ENCODE results near the gene DLL4.
"Not testable (repeated sequence)": the region's sequence is repeated elsewhere in the genome, so short reads cannot be mapped to it uniquely, and the experiment has no call there.

The DLL4 gene

DNA sequence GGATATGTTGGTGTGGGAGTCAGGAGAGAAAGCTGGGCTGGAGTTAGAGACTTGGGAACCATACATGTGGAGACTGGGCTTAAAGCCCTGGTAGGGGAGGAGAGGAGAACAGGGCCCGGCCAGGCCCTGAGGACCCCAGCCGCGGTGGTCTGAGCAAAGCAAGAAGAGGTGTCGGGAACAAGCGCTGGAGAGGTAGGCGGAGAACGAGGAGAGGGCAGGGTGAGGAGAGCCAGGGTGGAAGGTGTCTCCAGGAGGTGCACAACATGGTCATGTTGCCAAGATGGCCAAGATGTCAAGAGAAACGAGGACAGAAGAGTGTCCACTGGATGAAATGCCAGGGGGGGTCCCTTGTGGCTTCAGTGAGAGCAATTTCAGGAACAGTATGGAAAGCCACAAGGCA, 29.6 kb downstream of the DLL4 start:
- no peak for DNase-seq (ENCODE audit: low read depth, low spot score)

DNA sequence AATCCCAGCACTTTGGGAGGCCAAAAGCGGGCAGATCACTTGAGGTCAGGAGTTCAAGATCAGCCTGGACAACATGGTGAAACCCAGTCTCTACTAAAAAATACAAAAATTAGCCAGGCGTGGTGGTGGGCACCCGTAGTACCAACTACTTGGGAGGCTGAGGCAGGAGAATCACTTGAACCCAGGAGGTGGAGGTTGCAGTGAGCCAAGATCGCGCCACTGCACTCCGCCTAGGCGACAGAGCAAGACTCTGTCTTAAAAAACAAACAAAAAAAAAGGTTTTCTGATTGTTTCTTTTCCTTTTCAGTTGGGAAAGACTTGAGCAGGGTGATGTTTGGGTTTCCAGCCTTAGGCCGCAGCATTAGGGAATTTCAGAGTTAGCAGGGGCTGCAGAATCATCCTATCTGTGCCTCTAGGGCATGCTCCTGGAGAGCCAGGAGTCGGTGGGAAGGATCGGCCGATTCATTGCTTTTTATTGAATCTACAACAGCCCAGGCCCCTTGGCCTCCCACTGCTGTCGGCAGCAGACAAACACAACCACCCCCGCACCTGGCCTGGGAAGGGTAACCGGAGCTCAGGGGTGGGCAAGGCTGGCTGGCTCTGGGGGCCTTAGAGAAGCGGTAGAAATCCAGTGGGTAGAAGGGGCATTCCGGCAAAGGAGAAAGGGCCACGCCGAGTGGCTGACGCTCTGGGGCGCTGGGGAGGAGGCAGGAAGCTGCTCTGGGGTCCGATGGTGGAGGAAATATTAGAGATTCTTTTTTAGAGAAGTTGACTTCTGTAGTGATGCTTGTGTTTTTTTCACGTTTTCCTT, 30.4 kb downstream of the DLL4 start:
- DNase-seq (ENCODE audit: low read depth, low spot score) = no peak

DNA sequence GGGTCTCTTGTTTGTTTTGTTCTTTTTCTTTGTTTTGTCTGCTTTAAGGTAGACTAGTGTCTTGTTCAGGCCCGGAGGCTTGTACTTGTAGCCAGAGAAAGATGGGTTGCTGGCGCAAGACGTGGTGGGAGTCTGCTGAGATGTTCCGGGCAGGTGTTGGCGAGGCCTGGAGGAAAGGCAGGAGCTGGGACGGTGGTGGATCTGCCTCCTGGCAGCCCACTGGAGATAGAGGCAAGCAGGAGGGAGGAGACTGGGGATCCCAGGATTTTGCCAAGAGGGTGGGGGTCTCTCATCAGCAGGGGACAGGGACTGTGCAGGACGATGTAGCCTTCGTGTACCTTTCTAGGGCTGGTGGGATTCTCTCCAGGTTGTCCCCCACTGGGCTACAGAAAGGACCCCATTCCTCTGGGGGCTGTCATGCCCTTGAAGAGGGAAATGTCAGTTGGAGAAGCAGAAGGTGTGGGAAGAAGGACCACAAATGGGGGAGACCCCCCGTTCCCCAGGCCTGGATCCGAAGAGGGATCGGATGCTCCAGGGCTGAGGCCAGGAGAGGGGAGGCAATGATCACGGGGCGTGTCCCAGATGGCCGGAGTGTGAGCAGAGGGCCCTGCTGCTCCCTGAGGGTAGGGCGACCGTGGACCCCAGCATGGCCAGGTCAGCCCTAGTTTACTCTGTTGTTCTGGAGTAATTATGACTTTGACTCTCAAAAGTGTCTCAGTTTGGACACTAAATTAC, 31.2 kb downstream of the DLL4 start:
- no peak for DNase-seq (ENCODE audit: low read depth, low spot score)

DNA sequence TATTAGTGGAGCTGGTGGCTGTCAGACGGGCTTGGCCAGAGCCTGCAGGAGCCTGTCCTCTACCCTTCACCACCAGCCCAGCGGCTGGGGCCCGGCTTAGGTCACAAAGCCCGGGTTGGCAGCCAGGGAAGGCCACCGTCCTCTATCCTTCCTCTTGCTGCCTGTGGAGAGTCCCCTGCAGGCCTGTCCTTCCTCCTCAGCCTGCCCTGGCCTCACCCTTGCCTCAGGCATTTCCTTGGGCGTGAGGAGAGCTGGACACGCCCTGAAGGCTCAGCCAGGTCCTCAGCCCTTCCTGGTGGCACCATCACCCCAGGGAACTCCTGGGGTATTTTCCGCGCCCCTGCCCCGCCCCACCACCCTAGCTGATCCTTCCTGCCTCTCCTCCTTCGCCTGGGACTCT, 31.8 kb downstream of the DLL4 start:
- DNase-seq (ENCODE audit: low read depth, low spot score) = no peak

DNA sequence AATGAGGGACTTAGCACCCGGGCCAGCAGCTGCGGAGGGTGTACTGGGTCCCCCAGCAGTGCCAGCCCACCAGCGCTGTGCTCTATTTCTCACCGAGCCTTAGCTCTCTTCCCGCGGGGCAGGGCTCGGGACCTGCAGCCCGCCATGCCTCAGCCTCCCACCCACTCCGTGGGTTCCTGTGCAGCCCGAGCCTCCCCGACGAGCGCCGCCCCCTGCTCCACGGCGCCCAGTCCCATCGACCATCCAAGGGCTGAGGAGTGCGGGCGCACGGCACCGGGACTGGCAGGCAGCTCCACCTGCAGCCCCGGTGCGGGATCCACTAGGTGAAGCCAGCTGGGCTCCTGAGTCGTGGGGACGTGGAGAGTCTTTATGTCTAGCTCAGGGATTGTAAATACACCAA, 32.6 kb downstream of the DLL4 start:
- DNase-seq (ENCODE audit: low read depth, low spot score) = not testable (repeated sequence)

DNA sequence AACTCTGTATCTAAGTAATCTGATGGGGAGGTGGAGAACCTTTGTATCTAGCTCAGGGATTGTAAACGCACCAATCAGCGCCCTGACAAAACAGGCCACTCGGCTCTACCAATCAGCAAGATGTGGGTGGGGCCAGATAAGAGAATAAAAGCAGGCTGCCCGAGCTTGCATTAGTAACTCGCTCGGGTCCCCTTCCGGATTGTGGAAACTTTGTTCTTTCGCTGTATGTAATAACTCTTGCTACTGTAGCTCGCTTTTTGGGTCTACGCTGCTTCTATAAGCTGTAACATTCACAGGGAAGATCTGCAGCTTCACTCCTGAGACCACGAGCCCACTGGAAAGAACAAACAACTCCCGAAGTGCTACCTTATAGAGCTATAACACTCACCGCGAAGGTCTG, 33.2 kb downstream of the DLL4 start:
- not testable (repeated sequence) for DNase-seq (ENCODE audit: low read depth, low spot score)

DNA sequence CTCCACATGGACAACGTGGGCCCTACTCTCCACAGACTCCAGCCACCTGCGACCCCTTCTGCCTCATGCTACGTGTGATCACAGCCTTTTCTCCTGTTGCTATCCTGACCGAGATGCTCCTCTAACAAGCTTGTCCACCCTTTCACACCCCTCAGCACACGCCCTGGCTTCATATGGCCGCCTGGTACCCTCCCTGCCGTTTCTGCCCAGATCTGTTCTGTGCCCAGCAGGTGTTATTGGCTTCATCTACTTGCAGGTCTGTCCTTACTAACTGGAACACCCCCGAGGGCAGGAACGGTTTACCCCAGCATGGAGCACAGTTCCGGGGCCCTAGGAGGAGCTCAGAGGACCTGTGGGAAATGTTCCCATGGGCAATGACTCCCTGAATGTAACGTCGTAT, 34.1 kb downstream of the DLL4 start:
- no peak for DNase-seq (ENCODE audit: low read depth, low spot score)

DNA sequence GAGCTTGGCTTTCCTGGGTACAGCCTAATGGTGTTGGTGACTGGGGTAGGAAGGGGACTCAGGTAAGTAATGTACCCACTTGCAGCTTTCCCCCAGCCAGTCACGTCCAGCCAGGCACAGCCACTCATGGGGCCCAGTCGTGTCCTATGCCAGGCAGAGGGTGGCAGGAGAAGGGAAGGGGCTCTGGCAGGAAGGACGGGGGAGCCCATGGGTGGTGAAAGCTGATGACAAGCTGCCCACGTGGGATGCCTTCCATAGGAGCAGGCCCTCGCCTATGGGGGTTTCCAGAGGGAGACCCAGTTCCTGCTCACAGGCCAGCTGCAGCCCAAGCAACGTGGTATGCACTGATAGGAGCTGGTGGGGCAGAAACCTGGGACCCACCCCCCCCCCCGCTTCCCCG, 34.9 kb downstream of the DLL4 start:
- DNase-seq (ENCODE audit: low read depth, low spot score) = no peak

DNA sequence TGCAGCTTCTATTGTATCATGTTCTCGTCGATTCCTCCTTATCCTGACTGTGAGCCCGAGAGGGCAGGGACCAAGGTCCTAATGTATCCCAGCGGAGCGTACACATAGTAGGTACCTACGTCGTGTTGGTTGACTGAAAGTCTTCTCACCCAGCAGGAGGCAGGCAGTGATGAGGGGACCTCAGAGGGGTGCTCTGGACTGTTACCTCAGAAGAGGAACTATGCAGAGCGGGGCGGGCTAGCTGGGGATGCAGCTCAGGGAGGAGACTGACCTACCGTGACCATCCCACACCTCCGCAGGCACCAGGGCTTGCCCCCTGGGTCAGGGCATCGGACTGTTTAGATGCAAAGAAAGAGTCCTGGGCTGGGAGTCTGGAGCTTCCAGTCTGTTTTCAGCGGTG, 35.5 kb downstream of the DLL4 start:
- DNase-seq (ENCODE audit: low read depth, low spot score) = no peak

DNA sequence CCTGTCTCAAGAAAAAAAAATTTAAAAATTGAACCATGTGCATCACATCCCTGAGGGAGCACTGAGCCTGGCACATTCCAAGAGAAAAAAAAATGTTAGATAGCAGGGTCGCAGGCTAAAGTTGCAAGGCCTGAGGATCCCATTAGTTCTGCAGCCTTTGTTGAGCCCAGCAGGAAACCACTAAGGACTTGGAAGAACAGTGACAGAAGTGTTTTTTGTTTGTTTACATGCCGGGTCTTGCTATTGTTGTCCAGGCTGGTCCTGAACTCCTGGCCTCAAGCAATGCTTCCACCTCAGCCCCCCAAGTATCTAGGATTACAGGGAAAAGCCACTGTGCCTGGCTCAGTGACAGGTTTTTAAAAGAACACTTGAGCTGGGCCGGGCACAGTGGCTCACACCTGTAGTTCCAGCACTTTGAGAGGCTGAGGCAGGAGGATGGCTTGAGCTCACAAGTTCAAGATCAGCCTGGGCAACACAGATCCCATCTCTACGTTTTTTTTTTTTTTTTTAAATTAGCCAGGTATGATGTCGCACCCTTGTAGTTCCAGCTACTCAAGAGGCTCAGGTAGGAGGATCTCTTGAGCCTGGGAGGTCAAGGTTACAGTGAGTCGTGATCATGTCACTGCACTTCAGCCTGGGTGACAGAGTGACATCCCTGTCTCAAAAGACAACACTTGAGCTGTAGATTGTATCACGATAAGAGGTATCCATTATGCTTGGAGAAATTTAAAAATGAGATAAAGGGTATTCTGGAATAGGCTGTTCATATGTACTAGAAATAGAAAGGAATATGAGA, 39.3 kb downstream of the DLL4 start:
- no peak for DNase-seq (ENCODE audit: low read depth, low spot score)

DNA sequence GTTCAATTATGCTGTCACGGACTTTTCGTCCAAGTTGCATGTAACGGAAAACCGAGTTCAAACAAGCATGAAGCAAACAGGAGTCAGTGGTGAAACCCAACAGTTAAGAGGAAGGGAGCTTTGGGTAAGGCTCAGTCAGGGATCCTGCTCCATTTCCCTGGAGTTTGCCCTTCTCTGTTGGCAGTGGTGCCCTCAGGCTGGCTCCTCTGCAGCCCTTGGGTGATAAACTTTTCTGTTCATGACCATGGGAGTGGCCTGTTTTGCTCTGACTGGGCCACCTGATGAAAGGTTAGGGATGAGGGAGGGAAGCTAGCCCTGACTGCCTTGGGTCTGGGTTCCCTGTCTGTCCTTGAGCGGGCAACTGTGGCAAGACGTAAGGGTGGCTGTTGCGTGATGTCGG, 40.2 kb downstream of the DLL4 start:
- no peak for DNase-seq (ENCODE audit: low read depth, low spot score)

DNA sequence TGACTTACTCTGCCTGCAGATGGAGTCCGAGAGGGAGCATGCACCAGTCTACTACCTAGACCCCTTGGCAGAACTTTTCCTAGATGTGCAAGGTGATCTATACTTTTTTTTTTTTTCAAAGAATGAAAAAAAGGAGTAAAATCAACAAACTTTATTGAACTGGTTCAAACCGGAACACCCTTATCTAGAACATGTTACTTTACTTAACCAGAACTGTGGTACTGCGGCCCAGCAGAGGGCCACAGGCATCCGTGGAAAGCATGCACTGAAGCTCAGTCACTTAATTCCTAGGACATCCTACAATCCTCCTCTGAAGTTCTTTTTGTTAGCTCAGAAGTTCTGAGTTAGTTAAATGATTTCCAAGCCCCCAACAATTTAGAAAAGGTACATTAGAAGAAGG, 45.7 kb downstream of the DLL4 start:
- no peak for DNase-seq (ENCODE audit: low read depth, low spot score)

DNA sequence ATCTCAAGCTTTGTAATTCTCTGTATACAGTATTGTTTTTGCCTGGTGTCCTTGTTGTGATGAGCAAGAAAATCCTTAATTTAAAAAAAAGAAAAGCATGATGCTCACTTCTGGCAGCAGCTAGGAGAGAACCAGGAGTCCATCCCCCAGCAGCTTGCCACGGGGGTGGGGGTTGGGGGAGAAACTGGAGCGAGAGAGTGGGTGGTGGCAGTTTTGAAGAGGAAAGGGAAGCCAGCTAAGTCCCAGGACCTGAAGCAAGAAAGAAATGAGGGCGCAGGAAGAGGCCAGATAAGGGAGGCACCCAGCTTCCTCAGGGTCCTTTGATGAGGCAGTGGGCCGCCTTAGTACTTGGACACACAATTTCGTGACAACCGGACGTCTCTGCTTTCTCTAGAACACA, 47.7 kb downstream of the DLL4 start:
- DNase-seq (ENCODE audit: low read depth, low spot score) = no peak

DNA sequence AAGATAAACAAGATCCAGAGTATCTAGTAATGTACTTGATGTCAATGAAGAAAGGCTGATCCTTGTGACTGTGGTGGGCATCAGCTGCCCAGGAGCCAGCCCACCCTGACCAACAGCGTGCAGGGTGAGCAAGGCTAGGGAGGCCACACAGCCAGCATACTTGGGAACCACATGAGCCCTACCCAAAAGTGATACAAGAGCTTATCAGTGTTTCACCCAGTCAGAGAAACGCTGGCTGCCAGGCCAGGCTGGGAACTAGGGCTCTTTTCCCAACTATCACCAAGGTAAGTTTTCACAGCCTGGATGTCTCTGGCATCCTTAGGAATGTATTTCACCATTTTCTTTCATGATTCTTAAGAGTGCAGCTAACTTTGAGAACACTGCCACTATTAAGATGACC, 49.0 kb downstream of the DLL4 start:
- DNase-seq (ENCODE audit: low read depth, low spot score) = no peak

DNA sequence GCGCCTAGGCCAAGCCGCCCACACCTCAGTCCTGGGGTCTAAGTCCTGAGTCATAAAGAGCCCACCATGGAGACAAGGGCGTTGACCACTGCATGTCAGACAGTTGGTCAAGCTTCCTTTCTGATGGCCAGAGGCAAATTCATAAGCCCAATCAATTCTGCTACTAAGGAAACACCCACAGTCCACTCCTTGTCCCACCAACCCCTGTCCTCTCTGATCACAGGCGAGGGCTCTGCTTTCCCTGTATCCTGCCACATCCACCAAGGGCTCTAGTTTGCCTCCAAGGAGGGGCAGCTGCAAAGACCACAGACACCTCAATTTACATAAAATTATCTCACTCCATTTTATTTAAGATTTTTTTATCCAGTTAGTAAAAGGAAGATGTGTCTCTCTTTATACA, 49.4 kb downstream of the DLL4 start:
- no peak for DNase-seq (ENCODE audit: low read depth, low spot score)

DNA sequence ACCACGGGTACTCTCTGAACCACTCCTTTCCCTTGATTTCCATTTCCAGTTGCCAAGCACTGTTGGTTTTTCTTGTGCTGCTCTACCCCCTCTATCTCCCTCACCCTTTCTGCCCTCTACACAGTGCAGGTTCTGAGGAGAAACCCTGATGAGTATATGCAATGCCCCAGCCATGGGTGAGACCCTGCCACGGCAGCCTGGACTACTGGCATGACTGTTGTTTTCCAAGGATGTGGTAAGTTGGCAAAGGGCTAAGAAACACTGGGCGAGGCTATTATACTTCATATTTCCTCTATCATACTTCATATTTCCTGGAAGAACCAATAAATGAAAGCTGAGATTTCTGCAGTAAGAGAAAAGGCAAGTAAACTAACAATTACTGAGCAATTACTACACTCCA, 52.0 kb downstream of the DLL4 start:
- no peak for DNase-seq (ENCODE audit: low read depth, low spot score)

DNA sequence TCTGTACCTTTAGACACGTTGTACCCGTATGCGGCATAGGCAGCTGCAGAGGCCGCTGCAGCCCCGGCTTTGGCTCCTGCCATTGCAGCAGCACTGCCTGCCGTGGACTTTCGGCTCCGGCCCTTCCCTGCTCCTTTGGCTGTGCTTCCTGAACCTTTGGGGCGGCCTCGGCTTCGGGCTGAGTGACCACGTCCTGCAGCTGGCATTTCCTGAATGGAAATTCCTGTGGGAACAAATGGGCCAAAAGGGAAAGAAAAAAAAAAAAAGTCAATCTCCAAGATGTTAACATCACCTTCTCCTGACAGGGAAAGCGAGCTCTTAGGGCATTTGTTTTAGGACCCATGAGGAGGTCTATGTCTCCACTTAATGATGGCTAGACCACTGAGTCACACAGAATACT, 53.7 kb downstream of the DLL4 start:
- no peak for DNase-seq (ENCODE audit: low read depth, low spot score)

DNA sequence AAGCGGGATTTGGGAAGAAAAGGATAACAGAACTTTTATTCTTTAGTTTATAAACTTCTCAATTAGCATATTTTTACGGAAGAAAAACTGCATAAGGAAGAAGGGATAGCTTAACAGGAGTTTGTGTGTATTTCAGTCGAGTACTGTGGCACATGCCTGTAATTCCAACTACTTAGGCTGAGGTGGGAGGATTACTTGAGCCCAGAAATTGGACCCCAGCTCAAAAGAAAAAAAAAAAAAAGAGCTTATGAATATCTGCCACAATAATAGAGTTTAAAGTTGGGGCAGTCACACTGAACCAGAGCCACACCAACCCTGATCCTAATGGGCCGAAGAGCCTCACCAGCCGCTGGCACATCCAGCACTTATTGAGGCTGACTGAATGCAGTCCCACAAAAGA, 55.3 kb downstream of the DLL4 start:
- DNase-seq (ENCODE audit: low read depth, low spot score) = no peak

DNA sequence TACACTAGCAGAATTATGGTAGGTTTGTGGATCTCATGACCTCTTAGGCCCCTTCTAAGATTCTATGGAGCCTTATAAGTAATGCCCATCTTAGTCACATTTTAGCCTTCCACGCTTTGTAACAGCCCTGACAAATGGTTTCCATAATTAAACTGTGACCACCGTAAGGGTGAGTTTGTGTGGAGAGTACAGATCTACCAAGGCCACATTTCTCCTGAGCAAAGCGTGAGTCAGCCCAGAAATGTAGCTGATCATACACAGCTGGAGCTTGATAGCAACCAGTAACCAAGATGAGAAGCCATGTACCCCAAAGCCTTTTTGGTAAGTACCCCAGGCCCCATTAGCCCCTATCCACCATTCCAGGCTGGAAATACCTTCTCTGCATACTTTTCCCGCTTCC, 55.8 kb downstream of the DLL4 start:
- no peak for DNase-seq (ENCODE audit: low read depth, low spot score)

DNA sequence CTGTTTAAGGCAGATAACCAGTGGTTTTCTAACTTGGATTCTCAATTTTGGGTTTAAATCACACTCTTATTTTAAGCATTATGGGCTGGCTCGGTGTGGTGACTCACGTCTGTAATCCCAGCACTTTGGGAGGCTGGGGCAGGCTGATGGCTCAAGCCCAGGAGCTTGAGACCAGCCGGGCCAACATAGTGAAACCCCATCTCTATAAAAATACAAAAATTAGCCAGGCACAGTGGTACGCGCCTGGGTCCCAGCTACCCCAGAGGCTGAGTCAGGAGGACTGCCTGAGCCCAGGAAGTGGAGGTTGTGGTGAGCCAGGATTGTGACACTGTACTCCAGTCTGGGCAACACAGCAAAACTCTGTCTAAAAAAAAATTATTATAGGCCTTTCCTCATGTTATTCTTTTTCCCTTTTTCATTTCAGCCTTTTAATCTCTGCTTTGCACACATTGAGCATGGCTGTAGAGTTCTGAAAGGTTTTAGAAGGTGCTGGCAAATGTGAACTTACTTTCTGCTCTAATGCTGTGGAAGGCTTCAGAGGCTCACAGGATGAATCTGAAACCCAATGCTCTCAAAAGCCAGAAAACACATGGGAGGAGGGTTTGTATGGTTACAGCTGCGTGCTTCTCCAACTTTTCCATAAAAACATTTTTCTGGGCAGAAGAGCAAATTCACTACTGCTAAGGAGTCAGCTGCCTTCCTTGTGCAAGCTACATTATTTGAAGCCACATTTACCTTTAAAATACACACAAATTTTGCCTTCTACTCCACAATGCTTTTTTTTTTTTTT, 56.6 kb downstream of the DLL4 start:
- no peak for DNase-seq (ENCODE audit: low read depth, low spot score)

DNA sequence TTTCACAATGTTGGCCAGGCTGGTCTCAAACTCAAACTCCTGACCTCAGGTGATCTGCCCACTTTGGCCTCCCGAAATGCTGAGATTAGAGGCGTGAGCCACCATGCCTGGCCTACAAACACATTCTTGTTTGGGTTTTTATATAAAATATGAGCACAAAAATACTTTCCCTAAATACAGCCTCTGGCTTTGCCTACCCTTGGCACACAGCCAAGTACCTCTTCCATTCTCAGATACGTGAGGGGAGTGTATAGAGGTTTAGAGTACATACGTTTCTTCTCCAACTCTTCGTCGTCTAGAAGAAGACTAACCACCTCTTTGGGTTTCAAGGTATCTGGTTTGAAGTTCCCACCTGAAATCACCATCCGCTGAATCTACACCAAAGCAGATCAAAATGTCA, 57.7 kb downstream of the DLL4 start:
- no peak for DNase-seq (ENCODE audit: low read depth, low spot score)

DNA sequence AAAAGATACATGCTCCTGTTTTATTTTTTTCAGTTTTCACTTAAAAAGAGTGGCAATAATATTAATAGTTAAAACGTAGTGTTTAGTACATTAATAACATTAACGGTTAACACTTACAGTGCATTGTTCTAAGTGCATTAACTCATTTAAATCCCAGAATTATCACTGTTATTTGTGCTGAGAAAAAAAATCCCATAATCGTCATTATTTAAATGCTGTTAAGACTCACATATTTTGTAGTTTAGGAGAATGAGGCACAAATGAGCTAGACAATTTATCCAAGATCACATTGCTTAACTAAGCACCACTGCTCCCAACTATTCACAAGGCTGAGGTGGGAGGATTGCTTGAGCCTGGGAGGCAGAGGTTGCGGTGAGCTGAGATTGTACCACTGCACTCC, 59.0 kb downstream of the DLL4 start:
- no peak for DNase-seq (ENCODE audit: low read depth, low spot score)
